ENCODE data around the gene LPAR6.

The LPAR6 gene

DNA sequence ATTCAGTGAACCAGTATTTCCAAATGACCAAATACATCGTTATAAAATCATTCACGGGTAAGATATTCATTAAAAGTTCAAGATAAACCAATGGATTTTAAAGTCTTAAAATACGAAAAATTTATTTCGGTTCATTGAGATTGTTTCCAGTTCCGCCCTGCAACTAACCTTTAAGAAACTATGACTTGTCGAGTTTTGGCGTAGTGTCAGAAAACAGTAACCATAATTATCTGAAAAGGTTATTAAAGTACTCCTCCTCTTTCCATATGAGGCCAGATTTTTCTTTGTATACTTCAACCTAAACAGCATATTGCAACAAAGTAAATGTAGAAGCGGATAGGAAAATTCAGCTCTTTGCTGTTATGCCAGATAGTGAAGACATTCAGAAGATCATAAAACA lies 26.1 kb downstream of the LPAR6 start:
- ChIA-PET POLR2A (no interaction called here), CTCF (no interaction called here)
- H3K4me3 ChIP-seq (ENCODE audit: low read depth, low read length) = no peak overlapping the region
- TF ChIP-seq, protein P1, sequence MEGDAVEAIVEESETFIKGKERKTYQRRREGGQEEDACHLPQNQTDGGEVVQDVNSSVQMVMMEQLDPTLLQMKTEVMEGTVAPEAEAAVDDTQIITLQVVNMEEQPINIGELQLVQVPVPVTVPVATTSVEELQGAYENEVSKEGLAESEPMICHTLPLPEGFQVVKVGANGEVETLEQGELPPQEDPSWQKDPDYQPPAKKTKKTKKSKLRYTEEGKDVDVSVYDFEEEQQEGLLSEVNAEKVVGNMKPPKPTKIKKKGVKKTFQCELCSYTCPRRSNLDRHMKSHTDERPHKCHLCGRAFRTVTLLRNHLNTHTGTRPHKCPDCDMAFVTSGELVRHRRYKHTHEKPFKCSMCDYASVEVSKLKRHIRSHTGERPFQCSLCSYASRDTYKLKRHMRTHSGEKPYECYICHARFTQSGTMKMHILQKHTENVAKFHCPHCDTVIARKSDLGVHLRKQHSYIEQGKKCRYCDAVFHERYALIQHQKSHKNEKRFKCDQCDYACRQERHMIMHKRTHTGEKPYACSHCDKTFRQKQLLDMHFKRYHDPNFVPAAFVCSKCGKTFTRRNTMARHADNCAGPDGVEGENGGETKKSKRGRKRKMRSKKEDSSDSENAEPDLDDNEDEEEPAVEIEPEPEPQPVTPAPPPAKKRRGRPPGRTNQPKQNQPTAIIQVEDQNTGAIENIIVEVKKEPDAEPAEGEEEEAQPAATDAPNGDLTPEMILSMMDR (IDR thresholded peaks at IDR 0.05; ENCODE audit: insufficient read depth, low read length, missing control alignments) = no peak
- no peak for DNase-seq (ENCODE audit: low read depth, low spot score)

DNA sequence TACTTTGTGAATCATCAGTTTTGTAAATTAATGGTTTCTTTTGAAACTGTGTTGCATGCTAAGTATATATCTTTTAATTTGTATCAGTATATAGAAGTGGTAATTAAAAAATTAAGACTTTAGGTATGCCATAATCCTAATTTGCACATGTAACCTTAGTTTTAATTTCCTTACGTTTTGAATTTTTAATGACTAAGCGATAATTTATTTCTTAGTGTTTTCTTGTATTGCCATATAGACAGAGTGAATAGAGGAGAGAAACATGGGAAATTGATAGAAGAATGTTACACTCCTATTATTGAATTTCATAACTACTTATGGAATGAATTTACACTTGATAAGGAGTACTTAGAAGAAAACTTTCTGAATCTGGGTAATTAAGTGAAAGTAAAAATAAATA lies 29.5 kb downstream of the LPAR6 start:
- no peak for DNase-seq (ENCODE audit: low read depth, low spot score)
- ChIA-PET POLR2A (no interaction called here), CTCF (no interaction called here)
- no peak overlapping the region for H3K4me3 ChIP-seq (ENCODE audit: low read depth, low read length)
- TF ChIP-seq, protein P1 (IDR thresholded peaks at IDR 0.05; ENCODE audit: insufficient read depth, low read length, missing control alignments) = no peak

DNA sequence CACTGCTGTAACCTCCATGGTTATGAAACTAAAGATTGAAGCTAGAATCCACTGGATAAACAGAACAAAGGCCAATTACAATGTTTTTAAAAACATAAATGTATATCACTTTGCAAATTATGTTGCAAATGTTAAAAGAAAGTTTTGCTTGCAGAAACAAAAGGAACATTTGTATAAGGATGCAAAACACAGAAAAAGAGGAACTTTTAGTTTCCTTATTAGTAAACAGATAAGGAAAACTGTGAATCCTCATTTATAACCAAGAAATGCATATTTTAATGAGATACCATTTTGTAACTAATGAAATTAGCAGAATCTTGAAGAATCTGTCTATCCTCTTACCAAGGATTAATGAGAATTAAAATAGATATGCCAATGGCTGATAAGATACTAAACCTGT lies 32.3 kb downstream of the LPAR6 start:
- no peak for DNase-seq (ENCODE audit: low read depth, low spot score)
- ChIA-PET CTCF (no interaction called here), POLR2A (no interaction called here)
- no peak overlapping the region for H3K4me3 ChIP-seq (ENCODE audit: low read depth, low read length)
- TF ChIP-seq, protein P1 (IDR thresholded peaks at IDR 0.05; ENCODE audit: insufficient read depth, low read length, missing control alignments) = no peak

DNA sequence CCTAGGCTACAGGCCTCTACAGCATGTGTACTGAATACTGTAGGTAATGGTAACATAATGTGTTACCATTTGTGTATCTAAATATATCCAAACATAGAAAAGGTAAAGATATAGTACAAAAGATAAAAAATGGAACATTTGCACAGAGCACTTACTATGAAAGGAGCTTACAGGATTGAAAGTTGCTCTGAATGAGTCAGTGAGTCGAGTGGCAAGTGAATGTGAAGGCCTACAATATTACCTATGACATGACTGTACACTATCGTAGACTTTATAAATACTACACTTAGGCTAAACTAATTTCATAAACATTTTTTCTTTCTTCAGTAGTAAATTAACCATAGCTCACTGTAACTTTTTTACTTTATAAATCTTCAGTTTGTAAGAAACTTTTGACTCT lies 35.1 kb downstream of the LPAR6 start:
- TF ChIP-seq, protein P1 (IDR thresholded peaks at IDR 0.05; ENCODE audit: insufficient read depth, low read length, missing control alignments) = no peak
- POLR2A ChIA-PET = no interaction called here

DNA sequence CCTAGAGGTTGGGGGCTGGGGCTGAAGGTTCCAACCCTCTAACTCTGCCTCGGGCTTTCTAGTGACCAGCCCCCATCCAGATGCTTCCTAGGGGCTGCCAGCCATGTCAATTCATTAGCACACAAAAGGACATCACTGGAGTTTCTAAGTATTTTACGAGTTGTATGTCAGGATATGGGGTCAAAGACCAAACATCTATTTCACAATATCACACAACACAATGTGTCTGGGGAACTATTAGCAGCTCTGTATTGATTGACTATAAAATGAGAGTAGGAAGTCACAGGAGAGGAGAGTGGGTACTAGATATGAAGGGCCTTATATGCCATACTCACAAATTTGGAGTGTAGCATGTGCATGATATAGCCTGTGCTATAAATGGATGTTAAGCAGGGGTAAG lies 42.1 kb downstream of the LPAR6 start:
- ChIA-PET POLR2A (no interaction called here), CTCF (no interaction called here)
- DNase-seq (ENCODE audit: low read depth, low spot score) = no peak
- TF ChIP-seq, protein P1 (IDR thresholded peaks at IDR 0.05; ENCODE audit: insufficient read depth, low read length, missing control alignments) = no peak
- no peak overlapping the region for H3K4me3 ChIP-seq (ENCODE audit: low read depth, low read length)

More for the DNA sequence above, 35.1 kb downstream of the LPAR6 start:
- H3K4me3 ChIP-seq (ENCODE audit: low read depth, low read length) = no peak overlapping the region
- DNase-seq (ENCODE audit: low read depth, low spot score) = no peak
- CTCF ChIA-PET = interaction anchor here (0.6 to 1.0 kb wide), 2 partner anchors 20 to 202 kb away, joined by 3 read pairs; no protein-coding TSS in a partner anchor

DNA sequence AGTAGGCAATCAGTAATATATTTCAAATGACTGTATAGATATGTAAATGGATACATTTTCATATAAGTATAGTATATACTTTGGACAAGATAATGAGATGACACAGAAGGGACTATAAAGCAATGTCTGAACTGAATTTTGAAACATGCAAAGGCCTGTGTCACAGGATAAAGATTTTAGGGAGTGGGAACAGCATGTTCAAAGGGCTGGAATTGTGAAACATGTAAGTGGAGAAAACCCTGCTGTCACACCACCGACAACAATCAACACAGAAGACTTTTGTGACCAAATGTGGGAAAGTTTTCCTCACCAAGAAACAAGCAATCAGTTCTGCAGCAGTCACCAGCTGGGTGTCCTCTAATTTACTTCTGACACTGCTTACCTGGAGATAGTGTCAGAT lies 42.9 kb downstream of the LPAR6 start:
- POLR2A ChIA-PET = no interaction called here
- no peak overlapping the region for H3K4me3 ChIP-seq (ENCODE audit: low read depth, low read length)
- TF ChIP-seq, protein P1 (IDR thresholded peaks at IDR 0.05; ENCODE audit: insufficient read depth, low read length, missing control alignments) = no peak
- CTCF ChIA-PET = no interaction called here
- no peak for DNase-seq (ENCODE audit: low read depth, low spot score)

Measured in AG04449 (cell line).